SHP77 (cell line): Measurements from ENCODE around the gene PRSS56.

Experiments
- DNase-seq, 2 experiments: peaks; one replicate each; lab custom pipeline; 2025; lab: John Stamatoyannopoulos, UW

PRSS56 gene

DNA sequence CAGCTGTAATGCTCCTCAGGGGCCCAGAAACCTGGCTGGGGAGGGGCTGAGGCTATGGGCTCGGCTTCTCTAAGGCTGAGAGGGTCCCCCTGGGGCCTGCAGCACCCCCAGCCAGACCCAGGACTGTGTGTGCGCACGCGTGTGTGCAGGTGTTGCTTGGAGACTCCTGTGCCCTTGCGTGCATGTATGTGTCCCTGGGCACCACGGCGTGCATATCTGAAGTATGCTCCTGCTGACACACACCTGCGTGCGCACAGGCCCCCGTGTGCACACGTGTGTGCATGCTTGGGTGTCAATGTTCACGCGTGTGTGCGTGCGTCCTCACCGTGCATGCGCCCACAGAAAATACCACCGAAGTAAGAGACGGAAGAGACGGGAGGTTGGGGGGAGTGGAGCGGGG is 17.7 kb upstream of the PRSS56 start:
- DNase-seq: peak; percentile 33 to 41

DNA sequence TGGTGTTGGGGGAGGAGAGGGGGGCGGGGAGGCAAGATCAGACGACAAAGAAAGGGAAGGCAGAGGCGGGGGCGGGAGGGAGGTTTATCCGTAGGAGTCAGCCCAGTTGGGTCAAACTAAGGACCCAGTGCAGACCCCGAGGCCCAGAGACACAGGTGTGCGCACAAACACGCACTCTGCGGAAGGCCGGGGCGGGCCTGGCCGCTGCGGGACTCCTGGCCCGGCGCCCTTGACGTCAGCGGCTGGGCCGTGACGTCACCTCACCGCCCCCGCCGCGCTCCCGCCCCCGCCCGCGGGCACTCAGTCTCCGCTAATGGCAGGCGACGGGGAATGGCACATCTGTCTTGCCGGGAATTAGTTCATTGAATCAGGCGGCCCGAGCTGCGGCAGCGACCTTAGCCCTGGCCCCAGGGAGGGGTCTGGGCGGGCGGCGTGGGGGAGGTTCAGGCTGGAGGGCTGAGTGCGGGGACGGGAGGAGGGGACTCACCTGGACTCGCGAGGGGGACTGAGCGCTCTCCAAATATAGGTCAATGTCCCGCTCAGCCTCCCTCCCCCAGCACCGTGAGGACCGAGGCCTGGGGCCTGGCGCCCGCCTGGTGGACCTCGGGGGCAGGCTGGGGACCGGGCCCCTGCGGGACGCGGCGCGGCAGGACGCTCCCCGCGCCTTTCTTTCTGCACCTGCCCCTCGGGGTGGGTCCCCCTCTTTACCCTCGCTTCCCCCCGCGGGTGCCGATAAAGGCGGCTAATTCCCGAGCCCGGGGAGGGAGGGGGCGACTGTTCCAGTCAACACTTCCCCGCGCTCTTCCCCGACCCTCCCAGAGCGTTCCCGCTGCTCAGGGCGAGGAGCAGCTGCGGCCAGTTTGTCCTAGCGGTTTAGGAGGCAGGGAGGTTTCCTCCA is 17.0 kb upstream of the PRSS56 start:
- DNase-seq: peak; percentile 84 to 85

DNA sequence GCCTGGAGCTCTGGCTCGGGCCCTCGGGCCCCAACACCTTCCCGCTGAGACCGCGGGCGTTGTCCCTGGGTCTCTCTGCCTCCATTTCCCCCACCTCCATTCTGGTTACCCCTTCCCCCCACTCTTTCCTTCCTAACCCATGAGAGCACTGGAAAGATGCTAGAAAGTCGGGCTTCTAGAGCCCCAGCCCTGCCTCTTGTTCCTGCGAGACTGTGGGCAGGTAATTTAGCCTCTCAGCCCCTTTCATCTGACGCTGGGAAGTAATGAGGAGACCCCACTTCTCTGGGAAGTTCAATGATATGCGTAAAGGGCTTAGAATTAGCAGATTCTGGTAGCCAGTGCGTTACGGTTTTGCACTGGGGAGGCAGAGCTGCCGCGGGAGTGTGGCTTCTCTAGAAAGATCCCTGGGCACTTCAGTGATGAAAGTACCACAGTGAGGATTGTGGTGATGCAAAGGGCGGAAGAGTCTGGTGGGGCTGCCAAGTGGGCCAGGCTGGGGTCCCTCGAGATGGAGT is 16.3 kb upstream of the PRSS56 start:
- DNase-seq: no peak

DNA sequence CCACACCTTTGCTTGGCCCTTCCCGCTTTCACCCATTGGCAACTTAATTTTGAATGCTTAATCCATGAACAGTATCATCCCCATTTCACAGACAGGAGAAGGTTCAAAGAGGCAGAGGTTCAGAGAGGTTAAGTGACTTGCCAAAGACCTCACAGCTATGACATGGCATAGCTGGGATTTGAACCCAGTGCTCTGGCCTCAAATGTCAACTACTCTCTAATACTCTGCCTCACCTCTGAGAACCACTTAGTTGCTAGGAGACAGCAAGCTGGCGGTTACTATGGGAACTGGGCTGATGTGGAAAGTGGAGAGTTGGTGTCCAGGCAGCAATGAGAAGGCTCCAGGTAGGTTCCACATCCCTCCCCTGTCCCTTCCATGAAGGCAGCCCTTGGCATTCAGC is 15.8 kb upstream of the PRSS56 start:
- DNase-seq: peak in 1 of 2 experiments; percentile 24

DNA sequence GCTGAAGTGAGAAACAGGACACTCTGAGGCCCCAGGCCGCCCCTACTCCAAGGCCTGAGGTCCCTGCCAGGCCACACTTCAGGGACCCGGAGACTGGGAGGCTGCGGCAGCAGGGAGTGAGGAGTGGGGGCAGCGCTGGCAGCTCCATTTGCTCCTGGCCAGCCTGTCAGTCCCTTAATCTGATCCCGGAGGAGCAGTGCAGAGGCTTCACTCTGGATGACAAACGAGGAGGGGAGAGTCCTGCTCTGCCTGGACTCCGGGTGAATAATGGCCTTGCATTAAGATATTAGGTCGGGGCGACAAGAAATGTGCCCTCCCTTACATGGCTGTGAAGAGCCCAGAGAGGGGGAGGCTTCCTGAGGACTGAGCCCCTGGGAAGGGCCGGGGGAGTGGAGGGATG is 14.3 kb upstream of the PRSS56 start:
- no peak for DNase-seq

DNA sequence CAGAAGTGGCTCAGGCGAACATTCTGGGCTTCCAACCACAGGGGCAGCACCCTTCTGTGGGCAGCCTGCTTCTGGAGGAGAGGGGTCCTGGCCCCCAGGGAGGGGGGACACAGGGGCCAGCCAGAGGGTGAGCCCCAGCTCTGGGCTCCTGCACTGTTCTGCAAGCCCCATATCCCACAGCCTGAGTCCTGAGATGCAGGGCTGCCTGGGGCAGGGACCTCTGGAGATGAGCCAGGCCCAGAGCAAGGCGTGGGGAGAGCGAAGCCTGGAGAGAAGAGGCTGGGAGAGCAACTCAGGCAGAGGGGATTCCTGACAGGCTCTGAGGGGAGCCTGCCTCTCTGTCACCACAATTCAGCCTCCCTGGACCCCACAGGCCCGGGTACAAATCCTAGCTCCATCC is 13.5 kb upstream of the PRSS56 start:
- no peak for DNase-seq

DNA sequence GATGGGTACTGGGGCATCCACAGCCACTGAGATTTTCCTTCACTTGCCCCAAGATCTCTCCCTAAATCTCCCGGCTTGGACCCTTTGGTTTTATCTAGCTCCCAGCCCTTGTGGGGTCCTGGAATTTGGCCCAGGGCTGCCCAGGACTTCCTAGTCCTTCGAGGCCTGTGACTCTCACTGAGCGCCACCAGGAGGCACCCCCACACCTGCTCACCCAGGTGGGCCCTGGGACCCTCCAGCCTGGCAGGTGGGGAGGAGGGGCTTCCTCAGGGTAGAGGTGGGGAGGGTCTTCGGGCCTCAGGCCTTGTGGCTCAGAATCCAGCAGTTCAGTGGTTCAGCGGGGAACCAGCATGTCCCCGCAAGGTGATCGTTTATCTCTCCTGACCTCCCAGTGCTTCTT is 11.9 kb upstream of the PRSS56 start:
- DNase-seq: no peak

DNA sequence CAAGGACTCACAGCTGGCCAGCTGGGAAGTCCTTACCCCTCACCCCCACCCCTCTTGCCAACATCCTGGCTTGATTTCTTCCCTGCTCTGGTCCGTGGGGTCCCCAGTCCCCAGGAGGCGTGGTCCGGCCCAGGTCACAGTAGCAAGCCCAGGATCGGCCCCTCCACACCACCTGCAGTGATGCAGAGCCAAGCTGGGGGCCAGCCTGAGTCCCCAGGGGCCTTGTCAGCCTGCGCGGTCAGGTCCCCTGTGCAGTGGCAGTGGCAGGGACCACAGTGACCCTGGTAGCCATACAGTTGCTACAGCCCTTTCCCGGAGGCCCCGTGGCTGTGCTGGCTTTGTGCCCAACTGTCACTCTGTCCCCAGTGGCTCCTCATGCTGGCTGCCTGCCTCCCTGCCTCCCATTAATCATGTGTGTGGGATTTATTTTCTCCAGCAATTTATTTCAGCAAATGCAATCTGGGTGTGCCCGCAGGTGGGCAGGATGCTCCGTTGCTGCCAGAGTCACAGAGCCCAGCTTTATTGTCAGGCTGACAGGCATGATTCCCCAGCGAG is 8.8 kb upstream of the PRSS56 start:
- peak; percentile 26 to 69 for DNase-seq

DNA sequence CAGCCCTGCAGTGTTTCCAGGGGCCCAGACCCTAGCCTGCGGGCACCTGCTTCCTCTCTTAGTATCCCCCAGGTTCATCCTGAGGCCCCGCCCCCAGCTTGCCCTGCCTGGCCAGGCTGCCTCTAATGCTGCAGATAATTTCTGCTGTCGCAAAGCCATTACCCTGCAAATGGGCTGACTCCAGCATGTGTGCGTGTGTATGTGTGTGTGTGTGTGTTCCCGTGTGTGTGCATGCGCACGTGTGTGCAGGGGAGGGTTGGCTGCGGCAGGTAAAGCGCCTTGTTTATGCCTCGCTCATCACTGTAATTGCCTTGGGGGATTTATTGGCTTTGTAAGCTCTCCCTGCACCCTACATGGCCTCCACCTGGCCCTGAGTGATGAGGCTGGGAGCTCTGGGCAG is 7.6 kb upstream of the PRSS56 start:
- DNase-seq: peak in 1 of 2 experiments; percentile 16

DNA sequence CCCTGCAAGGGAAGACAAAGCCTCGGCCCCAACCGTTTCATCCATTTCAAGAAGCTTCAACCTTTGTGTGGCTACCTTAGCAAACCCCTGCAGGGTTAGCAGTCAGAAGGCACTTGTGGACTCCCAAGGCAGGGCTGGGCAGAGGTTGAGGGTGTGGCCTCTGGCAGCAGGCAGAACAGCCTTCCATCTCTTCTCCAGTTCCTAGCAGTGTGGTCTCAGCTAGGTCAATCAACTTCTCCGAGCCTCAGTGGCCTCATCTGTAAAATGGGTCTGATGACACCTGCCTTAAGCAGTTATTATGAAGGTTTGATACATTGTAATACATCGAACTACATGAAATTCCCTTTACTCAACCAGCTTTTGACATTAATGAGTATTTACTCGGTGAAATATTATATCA is 6.8 kb upstream of the PRSS56 start:
- no peak for DNase-seq

DNA sequence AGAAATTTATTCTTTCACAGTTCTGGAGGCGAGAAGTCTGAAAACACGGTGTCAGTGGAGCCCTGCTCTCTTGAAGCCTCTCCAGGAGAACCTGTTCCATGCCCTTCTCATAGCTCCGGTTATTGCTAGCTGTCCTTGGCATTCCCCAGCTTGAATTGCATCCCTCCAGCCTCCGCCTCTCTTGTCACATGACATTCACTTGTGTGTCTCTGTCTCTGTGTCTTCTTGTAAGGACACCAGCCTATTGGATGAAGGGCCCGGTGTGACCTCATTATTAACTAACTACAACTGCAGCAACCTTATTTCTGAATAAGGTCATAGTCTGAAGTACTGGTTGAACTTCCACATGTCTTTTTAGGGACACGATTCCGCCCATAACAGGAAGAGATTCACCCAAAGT is 4.5 kb upstream of the PRSS56 start:
- no peak for DNase-seq

DNA sequence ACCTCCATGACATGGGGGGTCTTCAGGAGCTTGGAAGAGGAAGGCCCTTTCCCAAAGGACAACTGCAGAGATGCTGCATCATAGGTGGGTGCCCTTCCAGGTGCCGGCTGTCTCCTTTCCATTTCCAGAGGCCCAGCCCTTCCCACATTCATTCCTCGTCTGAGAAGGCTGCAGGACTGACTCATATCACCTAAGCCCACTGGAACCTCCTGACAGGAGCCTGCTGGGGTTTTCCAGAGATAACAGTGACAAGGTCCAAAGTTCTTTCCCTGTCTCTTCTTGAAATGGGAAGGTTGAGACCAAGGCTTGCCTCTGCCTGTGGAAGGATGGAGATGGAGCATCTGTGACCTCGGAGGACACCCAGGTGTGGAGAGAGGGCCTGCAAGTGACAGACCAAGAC is 3.6 kb upstream of the PRSS56 start:
- no peak for DNase-seq

DNA sequence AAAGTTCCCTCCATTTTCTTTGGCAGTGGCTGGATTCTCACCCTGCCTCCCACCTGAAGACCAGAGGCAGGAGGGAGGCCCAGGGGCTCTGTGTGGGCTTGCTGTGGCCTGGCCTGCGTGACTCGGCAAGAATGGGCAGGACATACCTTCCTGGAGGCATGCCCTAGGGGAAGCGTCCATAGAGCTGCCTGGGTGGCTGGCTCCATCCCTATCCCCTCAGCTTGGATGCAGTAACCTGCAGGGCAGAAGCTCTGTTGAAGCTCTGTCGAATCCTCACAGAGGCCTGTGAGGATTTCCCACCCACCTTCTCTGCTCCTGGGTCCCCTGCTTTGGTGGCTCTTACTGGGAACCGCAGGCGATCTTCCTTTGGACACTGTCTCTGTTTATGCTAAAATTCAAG is 1.3 kb upstream of the PRSS56 start:
- no peak for DNase-seq

DNA sequence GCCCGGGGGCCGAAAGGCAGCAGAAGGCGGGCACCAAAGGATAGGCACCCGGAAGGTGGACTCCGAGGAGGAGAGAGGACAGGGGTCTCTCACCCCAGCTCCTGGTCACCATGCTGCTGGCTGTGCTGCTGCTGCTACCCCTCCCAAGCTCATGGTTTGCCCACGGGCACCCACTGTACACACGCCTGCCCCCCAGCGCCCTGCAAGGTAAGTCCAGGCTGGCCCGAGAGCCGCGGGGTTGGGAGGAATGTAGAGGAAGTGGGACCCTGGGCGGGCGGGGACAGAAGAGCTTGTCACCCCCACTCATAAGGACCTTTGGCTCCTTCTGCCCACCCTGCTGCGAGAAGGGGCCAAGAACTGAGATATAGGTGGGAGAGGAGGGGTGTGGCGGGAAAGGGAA is 301 bp downstream of the PRSS56 start:
- DNase-seq: no peak

DNA sequence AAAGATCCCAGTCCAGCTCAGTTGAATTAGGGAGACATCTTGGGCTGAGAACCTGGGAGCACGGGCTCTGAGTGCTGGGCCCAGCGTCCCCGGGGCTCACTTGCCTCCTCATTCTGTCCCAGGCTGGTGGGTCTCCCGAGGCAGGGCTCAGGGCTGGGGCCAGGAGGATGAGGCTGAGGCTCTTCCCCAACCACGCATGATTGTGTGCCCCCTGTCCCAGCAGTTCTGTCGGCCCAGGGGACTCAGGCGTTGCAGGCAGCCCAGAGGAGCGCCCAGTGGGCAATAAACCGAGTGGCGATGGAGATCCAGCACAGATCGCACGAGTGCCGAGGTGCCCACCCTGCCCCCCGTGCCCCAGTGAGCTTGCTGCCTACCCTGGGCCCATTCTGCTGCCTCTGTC is 910 bp downstream of the PRSS56 start:
- DNase-seq: no peak

DNA sequence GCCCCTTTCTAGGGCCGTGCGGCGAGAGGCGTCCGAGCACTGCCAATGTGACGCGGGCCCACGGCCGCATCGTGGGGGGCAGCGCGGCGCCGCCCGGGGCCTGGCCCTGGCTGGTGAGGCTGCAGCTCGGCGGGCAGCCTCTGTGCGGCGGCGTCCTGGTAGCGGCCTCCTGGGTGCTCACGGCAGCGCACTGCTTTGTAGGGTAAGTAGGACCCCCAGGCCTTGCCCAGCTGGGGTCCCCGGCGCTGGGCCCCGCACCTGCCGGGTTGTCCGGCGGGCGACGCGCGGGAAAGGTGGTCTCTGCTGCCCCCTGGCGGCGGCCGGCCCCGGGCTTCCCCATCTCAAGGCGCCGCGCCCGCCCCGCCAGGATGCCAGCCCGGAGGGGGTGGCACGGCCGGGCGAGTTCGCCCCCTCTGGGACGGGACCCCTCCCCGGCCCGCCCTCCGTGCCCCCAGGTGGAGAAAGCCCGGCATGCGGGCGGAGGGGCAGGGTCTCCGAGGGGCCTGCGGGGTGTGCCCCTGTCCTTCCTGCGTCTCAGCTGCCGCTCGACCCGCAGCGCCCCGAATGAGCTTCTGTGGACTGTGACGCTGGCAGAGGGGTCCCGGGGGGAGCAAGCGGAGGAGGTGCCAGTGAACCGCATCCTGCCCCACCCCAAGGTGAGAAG is 1.9 kb downstream of the PRSS56 start:
- no peak for DNase-seq

DNA sequence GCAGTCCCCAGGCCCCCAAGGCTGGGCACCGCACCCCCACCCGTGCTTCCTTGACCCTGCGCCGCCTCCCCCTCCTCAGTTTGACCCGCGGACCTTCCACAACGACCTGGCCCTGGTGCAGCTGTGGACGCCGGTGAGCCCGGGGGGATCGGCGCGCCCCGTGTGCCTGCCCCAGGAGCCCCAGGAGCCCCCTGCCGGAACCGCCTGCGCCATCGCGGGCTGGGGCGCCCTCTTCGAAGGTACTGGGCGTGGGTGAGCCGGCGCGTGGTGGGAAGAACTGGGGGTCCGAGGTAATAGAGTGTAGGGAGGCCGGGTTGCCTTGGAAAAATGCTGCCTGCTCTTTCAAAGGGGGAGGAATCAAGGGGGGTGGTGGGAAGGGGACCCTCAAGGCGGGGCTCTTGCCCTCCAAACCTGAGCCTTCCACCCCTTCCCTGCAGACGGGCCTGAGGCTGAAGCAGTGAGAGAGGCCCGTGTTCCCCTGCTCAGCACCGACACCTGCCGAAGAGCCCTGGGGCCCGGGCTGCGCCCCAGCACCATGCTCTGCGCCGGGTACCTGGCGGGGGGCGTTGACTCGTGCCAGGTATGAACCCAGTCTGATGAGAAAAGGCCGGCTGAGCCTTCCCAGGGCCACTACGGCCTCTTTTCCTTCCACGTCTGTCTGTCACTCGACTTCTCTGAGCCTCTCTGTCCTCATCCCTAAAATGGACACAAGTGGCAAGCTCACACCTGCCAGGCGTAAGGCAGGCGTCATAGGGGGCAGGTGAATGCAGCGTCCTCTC is 2.6 kb downstream of the PRSS56 start:
- DNase-seq: no peak

DNA sequence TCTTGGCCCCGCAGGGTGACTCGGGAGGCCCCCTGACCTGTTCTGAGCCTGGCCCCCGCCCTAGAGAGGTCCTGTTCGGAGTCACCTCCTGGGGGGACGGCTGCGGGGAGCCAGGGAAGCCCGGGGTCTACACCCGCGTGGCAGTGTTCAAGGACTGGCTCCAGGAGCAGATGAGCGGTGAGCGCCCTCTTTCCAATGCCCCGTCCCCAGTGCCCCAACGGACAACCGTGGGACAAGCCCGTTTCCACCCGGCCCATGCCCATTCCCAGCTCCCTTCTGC is 3.2 kb downstream of the PRSS56 start:
- no peak for DNase-seq

DNA sequence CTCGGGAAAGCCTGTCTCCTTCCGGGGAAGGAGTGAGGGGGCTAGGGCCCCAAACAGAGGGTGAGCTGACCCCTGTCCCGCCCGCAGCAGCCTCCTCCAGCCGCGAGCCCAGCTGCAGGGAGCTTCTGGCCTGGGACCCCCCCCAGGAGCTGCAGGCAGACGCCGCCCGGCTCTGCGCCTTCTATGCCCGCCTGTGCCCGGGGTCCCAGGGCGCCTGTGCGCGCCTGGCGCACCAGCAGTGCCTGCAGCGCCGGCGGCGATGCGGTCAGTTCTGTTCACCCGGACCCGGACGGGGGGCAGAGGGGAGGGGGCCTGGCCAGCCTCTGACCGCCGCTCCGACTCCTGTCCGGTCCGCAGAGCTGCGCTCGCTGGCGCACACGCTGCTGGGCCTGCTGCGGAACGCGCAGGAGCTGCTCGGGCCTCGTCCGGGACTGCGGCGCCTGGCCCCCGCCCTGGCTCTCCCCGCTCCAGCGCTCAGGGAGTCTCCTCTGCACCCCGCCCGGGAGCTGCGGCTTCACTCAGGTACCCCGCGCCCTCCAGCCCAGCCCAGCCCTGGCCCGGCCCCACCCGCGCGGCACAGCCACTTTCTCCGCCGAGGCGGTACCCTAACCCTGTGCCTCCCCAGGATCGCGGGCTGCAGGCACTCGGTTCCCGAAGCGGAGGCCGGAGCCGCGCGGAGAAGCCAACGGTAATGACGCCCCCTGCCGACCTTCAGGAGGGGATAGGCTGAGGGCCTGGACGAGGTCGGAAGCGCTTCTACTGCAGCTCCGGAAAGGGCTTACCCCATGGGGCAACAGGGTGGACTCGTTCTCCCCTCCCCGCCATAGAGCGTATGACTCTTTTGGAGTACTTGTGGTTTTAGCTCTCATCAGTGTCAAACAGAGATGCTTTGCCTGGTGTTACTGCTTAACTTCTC is 3.8 kb downstream of the PRSS56 start:
- no peak for DNase-seq

DNA sequence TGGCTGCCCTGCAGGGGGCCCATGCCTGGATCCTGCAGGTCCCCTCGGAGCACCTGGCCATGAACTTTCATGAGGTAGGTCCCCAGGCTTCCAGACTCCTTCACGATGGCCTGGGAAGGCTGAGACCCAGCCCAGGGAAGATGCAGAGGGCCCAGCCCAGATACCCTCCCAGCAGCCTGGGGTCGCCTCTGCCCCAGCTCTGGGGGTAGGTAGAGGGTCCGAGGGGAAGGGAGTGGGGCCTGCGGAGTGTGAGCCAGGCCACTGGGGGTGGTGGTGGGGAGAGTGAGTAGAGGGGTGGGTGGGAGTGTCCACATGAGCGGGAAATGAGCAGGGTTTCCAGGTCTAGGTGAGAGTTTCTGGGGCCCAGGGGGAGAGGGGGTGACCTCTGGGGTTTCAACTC is 4.6 kb downstream of the PRSS56 start:
- no peak for DNase-seq

DNA sequence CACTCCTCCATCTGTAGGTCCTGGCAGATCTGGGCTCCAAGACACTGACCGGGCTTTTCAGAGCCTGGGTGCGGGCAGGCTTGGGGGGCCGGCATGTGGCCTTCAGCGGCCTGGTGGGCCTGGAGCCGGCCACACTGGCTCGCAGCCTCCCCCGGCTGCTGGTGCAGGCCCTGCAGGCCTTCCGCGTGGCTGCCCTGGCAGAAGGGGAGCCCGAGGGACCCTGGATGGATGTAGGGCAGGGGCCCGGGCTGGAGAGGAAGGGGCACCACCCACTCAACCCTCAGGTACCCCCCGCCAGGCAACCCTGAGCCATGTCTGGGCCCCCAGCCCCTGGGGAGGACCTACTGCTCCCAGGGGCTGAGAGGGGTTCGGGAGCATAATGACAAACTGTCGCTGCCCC is 5.0 kb downstream of the PRSS56 start:
- no peak for DNase-seq
